Osteocyte (in vitro differentiated cells): ENCODE measurements around the gene ASS1. TPM values are rescaled to one million over a fixed set of nuclear protein-coding genes. Genes with fewer than 3 reads are reported as not detected.

Experiments
- DNase-seq: peaks from one replicate; pipeline ENCODE4 v3.0.0; 2021; ENCODE audit warnings: mixed read lengths; ENCODE audit not compliant: unreplicated experiment; ENCODE audit errors: extremely low spot score
- H3K27ac Mint-ChIP-seq: one replicate; pipeline ENCODE4 v1.8.0; 2021; ENCODE audit warnings: mild to moderate bottlenecking, mixed read lengths; ENCODE audit not compliant: unreplicated experiment
- H3K27me3 Mint-ChIP-seq: one replicate; pipeline ENCODE4 v1.8.0; 2021; ENCODE audit warnings: mixed read lengths; ENCODE audit not compliant: unreplicated experiment
- H3K36me3 Mint-ChIP-seq: one replicate; pipeline ENCODE4 v1.8.0; 2021; ENCODE audit warnings: mixed read lengths; ENCODE audit not compliant: unreplicated experiment
- H3K4me1 Mint-ChIP-seq: one replicate; pipeline ENCODE4 v1.8.0; 2021; ENCODE audit warnings: mixed read lengths; ENCODE audit not compliant: unreplicated experiment
- H3K4me3 Mint-ChIP-seq: one replicate; pipeline ENCODE4 v1.8.0; 2021; ENCODE audit warnings: mild to moderate bottlenecking, moderate library complexity, mixed read lengths; ENCODE audit not compliant: unreplicated experiment
- H3K9me3 Mint-ChIP-seq: one replicate; pipeline ENCODE4 v1.8.0; 2021; ENCODE audit warnings: mixed read lengths; ENCODE audit not compliant: unreplicated experiment
- CTCF ChIP-seq: fragments of 200-600 bp; sonication (generic); IDR thresholded peaks from 2 replicates; pipeline ENCODE4 v1.5.0; 2021; ENCODE audit warnings: antibody characterized with exemption, mild to moderate bottlenecking, moderate library complexity
- total RNA-seq: library from RNA; stranded (reverse); gene quantifications from 2 replicates; pipeline ENCODE4 v1.2.1, GENCODE V29; 2021

The ASS1 gene
- total RNA-seq, 1 donor from 2014 or later, result 219 TPM

GRCh38 chr9:130544364-130544763 is 99.6 kb downstream of the ASS1 start:
- no peak for DNase-seq
- Mint-ChIP-seq H3K4me1 (no peaks in the 10 kb centered on the region), H3K27ac (no peak overlapping the region), H3K9me3 (peaks cover 5% of the 10 kb centered on the region), H3K36me3 (no peaks in the 10 kb centered on the region), H3K4me3 (no peak overlapping the region), H3K27me3 (peaks cover 34% of the 10 kb centered on the region)
- TF ChIP-seq CTCF, result no peak

GRCh38 chr9:130548103-130548502 is 103.3 kb downstream of the ASS1 start:
- no peaks in the 10 kb centered on the region for H3K36me3 Mint-ChIP-seq
- no peak for DNase-seq
- peaks cover 23% of the 10 kb centered on the region for H3K27me3 Mint-ChIP-seq
- no peak overlapping the region for H3K27ac Mint-ChIP-seq
- H3K4me1 Mint-ChIP-seq, result no peaks in the 10 kb centered on the region
- H3K4me3 Mint-ChIP-seq, result no peak overlapping the region
- peaks cover 9% of the 10 kb centered on the region for H3K9me3 Mint-ChIP-seq
- no peak for TF ChIP-seq CTCF

GRCh38 chr9:130549093-130549735 is 104.5 kb downstream of the ASS1 start:
- peaks cover 9% of the 10 kb centered on the region for H3K9me3 Mint-ChIP-seq
- no peaks in the 10 kb centered on the region for H3K36me3 Mint-ChIP-seq
- no peak for DNase-seq
- no peak for TF ChIP-seq CTCF
- no peak overlapping the region for H3K27ac Mint-ChIP-seq
- no peaks in the 10 kb centered on the region for H3K4me1 Mint-ChIP-seq
- H3K27me3 Mint-ChIP-seq, result peaks cover 14% of the 10 kb centered on the region
- no peak overlapping the region for H3K4me3 Mint-ChIP-seq

Other genes starting within 250 kb of the ASS1 start
- 0.05 TPM in 2 replicates for gene HMCN2, start 179.2 kb upstream of the ASS1 start, total RNA-seq
- 67.7 and 72.7 TPM in 2 replicates for gene FUBP3, start 134.6 kb downstream of the ASS1 start, total RNA-seq
- not detected in 2 replicates for gene PRDM12, start 219.6 kb downstream of the ASS1 start, total RNA-seq
- gene EXOSC2, start 248.8 kb downstream of the ASS1 start, total RNA-seq, result 26.1 and 26.2 TPM in 2 replicates